Stimulated activated CD4-positive, alpha-beta T cell treated with anti-CD3 and anti-CD28 coated beads, Interleukin-15, amount 100 ng/mL, for 24 hours (primary cell): ENCODE data around the gene NXNL1.

Experiments
- DNase-seq: peaks from one replicate; pipeline ENCODE4 v3.0.0-alpha.2; 2020

Gene NXNL1

DNA sequence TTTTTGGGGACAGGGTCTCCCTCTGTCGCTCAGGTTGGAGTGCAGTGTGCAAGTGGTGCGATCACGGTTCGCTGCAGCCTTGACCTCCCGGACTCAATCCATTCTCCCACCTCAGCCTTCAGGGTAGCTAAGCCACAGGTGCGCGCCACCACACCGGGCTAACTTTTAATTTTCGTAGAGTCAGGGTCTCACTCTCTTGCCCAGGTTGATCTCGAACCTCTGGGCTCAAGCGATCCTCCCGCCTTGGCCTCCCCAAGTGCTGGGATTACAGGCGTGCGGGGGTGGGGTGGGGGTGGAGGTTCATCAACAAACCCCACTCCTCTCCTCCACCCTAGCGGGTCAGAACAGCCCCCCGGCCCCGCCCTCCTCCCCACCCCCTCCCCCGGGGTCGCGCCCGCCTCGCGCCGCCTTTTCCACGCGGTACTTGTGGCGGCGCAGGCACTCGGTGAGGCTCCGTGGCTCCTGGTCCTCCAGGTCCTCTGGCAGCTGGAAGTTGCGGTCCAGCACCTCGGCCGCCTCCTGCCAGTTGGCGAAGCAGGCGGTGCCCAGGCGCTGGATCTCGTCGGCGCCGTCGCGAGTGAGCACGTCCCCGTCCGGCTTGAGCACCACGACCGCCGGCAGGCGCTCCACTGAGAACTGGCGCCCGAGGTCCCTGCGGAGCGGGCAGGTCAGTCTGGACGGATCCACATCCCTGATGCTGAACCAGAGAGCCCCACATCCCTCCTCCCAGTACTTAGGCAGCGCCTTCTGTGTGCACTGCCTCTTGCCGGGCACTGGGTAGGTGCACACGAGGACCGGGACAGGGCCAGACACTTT, 5.2 kb downstream of the NXNL1 start:
- DNase-seq, result no peak

DNA sequence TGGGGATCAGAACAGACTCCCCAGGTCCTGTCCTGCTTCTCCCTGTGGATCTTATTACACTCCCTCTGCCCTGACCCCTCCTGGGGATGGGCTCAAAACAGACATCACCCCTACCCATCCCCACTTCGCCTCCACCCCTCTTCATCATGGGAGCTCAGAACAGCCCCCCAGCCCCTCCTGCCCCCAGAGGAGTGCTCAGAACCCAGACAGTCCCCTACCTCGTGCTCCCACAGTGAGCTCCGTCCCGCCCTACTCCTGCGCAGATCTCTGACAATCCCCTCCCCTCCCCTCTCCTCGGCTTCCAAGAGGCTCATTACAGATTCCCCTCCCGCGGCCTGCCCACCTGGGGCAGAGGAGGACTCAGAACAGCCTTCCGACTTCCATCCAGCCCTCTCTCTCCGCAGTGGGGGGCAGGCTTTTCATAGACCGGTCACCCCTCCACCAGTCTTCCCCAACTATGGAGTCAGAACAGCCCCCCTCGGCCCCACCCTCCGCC, 6.1 kb downstream of the NXNL1 start:
- no peak for DNase-seq

DNA sequence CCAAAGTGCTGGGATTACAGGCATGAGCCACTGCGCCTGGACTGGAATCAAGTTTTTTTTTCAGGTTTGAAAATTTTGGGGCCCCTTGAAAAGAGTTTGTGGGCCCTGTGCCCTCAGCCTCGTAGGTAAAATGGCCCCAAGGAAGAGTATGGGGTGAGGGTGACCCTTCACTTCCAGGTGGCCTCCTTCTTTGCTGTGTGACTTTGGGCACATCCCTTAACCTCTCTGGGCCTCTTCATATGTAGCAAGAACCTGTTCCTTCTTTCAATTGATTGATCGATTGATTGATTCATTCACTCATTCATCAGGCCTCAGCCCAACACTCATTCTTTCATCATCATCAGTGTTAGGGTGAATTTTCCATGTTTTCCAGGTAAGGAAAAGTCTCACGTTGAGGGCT, 8.9 kb downstream of the NXNL1 start:
- DNase-seq, result no peak

DNA sequence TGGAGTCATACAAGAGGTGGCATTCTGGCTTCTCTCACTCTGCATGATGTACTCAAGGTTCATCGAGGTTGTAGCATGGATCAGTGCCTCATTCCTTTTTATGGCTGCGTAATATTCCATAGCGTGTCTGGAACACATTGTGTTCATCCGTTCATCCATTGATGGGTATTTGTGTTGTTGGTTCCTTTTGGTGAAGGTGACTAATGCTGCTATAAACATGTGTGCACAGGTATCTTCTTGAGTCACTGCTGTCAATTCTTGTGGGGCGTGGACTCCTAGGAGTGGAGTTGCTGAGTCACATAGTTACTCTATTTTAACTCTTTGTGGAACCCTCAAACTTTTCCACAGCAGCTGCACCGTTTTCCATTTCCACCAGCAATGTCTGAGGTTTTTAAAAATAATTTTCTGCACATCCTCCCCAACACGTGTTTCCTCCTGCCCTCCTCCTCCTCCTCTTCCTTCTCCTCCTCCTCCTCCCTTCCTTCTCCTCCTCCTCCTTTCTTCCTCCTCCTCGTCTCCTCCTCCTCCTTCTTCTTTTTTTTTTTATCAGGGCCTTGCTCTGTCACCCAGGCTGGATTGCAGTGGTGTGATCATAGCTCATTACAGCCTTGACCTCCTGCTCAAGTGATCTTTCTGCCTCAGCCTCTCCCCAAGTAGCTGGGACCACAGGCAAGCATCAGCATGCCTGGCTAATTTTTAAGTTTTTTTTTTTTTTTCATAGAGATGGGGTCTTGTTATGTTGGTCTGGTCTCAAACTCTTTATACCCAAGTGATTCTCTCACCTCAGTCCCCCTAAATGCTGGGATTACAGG, 10.3 kb downstream of the NXNL1 start:
- peak; percentile 73 for DNase-seq

DNA sequence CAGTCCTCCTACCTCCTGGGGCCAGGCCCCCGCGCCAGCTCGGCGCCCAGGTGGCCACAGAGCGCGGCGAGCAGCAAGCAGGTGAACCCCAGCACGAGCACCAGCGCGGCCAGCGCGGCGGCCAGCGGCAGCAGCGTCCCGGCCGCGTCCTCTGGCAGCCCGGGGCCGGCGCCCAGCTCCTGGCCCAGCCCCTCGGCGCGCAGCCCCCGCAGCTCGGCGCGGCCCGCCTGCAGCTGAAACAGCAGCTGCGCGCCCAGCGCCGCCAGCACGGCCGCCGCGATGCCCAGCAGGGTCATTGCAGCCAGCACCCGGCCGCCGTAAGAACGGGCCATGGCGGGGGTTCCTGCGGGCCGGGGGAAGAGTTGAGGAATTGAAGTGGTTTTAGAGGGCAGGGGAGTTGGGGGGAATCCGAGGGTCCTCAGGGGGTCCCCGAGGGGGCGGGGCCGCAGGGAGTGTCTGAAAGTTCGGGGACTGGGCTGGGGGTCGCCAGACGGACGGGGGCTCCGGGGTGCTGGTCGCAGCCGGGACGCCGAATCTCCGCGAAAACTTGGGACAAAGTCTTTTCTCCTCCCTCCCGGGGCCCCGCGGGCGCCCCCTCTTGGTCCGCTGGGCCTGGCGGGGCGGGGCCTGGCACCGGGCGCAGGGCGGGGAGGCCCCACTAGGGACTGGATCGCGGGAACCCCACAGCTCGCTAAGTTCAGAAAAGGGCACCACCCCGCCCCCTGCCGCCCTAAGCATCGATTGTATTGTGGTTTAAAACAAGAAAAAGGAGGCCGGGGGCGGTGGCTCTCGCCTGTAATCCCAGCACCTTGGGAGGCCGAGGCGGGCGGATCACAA, 12.4 kb downstream of the NXNL1 start, which contains the start of gene TMEM221:
Gene TMEM221 (minus strand): TSS at position 538 of the 837 bp plus-strand sequence. CDS start 206 bp downstream, at position 332.
- peak; percentile 73 for DNase-seq

DNA sequence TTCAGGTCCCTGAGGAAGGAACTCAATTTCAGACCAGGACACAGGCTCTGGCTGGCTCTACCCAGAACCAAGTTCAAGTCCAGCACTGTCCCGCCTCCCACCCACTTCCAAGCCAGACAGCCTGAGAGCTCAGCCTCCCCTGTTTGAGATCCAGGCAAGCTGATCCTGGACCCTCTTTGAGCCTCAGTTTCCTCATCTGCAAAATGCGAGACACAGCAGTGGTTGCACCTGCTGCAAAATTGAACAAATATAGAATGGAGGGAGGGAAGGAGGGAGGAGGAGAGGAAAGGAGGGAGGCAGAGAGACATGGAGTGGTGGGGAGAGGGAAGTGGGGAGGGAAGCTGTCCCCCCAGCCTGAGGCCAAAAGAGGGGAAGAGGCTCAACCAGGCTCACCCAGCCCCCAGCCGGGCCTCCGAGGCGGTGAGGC, 13.0 kb downstream of the NXNL1 start:
- DNase-seq, result no peak

DNA sequence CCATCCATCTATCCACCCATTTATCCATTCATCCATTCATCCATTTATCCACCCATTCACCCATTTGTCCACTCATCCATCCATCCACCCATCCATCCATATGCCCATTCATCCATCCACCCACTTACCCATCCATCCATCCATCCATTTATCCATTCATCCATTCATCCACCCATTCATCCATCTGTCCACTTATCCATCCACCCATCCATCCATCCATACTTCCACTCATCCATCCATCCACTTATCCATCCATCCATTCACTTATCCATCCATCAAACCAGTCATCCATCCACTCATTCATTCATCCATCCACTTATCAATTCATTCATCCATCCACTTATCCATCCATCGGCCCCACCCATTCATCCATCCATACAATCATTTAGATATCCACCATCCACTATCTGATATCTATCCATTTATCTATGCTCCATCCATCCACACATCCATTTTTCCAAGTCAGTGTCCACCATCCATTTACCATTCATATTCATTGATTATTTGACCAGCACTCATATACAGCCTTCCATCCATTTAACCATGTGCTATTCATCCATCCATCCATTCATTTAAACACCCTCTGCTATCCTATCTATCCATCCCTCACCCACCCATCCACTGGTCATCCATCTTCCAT, 15.1 kb downstream of the NXNL1 start:
- no peak for DNase-seq

DNA sequence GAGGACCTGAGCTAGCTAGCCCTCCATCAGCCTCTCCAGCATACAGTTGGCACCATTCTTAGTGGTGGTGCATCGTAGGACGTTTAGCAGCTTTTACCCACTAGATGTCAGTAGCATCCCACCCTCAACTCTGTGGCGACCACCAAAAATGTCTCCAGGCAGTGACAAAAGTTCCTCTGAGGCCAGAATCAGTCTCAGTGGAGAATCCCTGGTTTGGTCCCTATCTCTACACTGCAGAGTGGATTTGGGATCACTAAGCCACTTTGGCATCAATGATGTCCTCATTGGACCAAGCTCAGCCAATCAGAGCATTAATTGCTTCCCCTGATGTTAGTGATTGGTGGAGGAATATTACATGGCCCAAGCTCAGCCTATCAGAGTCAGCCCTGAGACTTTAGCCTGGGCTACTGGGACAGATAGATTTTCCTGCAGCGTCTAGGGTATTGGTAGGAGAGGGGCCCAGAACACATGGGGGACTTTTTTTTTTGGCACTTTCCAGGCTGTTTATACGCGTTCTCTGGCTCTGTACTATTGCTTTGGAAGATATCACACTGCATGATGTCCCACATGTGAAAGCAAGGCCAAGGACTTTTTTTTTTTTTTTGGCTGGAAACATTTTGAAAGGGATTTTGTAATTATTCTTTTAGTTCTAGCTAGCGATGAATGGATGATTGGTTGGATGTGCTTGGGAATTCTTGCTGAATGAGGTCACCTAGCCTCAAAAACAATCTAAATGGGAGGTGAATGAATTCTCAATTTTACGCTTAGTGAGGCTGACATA, 19.3 kb downstream of the NXNL1 start:
- DNase-seq, result peak; percentile 27

DNA sequence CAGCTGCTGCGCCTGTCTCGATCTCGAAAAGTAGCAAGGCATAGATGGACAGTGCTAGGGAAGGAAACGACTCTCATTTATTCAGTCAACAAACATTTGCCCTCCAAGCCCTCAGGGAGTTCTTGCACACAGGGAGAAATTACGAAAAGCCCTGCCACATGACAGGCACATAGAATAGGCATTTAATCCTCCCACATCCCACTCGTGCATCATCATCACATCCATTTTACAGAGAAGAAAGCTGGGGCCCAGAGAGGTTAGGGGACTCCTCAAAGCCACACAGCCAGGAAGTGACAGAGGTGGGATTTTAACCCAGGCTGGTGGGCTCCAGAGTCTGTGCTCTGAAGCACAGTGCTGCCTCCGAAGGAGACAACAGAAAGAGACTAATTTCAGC, 23.9 kb downstream of the NXNL1 start:
- no peak for DNase-seq

DNA sequence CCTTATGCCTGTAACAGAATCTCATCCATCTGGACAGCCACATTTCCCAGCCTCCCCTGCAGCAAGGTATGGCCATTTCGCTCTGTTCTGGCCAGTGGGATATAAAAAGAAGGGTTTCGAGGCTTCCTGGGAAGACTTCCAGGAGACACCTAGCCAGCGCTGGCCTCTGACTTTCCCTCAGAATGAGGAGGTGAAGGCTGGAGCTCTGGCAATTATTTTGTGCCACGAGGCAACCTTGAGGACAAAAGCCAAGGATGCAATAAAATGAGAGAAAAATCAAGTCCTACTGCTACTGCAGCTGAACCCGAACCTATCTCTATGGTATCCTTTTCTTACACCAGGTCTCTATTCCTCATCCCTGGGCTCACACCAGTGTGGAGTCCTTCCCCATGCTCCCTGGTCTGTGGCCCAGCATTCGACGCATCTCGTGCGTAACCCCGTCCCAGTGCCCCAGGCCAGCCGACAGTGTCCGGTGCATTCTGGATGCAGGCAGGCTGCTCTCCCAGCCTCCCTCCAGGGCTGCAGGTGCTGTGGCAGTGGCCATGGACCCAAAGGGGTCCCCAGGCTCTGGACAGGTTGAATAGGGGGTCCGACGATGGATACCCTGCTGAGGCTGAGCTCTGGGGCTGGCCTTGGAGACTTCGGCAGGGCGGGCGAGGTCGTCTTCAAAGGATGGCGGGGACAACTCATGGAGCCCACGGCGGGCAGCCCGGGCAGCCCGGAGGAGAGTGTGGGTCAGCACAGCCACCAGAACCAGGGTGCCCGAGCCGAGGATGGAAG, 24.4 kb downstream of the NXNL1 start:
- DNase-seq, result no peak

DNA sequence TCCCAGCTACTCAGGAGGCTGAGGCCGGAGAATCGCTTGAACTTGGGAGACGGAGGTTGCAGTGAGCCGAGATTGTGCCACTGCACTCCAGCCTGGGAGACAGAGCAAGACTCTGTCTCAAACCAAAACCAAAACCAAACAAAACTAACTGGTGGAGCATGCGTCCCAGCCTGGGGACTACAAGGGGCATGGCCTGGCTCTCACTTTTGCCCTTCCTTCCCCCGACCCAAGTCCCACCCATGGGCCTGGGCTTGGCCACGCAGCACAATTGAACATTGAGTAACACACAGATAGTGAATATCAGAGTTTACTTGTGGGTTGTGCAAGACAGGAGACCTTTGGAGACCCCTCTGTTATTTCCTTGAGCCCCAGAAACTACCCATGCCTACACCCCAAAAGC, 25.5 kb downstream of the NXNL1 start:
- no peak for DNase-seq

DNA sequence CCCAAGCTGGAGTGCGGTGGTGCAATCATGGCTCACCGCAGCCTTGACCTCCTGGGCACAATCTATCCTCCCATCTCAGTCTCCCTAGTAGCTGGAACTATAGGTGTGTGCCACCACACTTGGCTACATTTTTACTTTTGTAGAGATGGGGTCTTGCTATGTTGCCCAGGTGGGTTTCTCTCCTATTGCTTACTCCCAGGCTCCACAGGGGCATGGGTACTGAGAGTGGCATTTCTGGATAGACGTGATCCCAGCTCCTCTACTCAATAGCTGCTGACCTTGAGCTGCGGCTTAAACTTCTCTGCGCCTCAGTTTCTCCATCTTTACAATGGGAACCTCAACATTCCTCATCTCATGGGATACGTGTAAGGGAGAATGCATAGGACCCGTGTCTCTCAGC, 29.3 kb downstream of the NXNL1 start:
- no peak for DNase-seq

DNA sequence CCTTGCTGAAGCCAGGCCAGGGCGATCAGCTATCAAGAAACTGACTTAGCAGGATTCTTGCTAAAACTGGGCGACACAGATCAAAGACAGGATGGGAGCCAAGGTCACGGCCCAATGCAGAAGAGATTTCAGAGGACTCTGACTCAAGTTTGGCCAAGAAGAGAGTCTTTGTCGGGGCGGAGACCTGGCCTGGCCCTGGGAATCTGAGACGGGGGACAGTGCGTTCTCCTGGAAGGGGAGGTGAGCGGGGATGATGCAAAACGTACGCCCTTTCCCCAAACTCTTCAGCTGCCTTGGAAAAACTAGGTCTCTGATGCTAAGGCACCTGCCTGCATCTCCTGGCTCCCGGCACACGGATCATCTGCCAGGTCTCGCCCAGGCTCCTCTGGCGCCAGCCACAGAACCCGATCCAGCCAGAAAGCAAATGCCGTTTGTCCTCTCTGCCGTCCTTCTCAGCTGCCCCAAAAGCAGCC, 31.0 kb downstream of the NXNL1 start:
- DNase-seq, result no peak

DNA sequence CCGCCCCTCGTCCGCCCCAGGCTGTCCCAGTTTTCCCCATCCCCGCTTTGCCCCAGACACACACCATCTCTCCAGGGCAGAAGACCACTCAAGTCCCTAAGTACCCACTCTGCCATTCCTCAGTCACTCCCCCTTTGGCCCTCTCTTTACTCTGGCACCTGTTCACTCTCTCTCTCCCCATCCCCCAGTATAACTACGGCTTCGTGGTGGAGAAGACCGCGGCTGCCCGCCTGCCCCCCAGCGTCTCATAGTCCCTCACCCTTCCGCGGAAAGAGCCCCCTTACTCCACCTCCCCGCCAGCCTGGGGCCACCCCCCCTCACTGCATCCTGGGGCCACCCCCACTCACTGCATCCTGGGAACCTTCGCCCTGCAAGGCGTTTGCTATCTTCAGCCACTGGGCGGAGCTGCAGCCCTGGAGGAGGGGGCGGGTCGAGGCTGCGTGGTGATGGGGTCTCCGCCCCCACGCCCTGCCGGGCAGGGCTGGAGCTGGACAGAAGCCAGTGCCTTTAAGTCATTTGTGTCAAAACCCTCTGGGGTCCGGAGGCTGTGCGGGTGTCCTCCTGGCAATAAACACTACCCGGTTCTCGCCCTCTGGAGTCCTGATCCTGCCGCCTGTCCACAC, 35.9 kb downstream of the NXNL1 start:
- DNase-seq, result peak; percentile 54

DNA sequence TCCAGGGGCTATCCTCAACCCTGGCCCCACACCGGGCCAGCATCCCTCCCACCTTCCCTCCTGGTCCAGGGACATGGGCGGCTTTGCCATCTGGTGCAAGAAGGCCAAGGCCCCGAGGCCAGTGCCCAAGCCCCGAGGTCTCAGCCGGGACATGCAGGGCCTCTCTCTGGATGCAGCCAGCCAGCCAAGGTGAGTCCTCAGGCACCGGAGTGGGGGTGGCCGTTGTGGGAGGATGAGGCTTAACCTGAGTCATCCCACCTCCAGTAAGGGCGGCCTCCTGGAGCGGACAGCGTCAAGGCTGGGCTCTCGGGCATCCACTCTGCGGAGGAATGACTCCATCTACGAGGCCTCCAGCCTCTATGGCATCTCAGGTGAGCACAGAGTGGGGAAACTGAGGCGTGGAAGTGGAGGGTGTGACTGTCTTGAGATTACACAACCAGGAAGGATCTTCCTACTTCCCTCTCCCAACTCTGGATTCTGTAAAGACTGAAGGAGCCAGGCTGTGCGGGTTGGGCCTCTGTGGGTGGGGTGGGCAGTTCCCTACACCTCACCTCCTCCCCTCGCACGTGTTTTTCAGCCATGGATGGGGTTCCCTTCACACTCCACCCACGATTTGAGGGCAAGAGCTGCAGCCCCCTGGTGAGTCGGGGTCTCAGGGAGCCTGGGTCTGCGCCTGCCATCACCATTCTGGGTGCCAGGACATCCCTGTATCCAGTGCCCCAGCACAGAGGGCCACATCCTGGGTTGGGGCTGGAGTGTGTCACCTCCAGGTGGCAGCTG, 37.1 kb downstream of the NXNL1 start:
- no peak for DNase-seq

DNA sequence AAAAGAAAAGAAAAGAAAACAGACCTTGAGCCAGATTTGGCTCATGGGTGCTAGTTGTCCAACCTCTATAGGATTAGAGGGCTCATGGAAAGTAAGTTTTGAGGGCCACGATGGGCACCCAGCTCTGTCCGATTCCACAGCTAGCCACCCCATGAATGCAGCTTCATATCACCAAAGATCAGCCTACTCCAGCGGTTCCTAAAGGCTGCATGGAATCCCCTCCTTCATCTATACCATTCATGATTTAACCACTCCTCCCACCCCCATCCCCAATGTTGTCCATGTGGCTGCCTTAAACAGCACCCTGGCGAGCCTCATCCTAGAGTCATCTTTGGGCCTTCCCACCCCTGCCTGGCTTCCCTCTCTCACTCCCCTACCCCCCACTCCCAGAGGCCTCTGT, 38.8 kb downstream of the NXNL1 start:
- DNase-seq, result no peak

DNA sequence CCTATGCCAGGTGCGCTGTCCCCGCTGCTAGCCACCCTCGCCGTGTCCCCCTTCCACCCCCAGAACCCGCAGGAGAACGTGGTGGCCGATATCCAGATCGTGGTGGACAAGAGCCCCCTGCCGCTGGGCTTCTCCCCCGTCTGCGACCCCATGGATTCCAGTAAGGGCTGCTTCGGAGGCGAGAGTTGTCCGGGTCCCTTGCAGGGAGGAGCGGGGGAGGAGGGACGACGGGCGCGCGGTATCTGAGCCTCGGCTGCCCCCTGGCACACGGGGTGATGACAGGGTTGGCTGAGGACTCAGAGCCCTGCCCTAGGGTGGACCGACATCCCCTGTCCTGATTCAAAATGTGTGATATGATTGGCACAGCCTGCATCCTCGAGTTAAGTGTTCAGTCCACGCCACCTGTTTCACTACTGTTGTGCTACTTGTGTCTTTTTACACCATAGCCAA, 40.2 kb downstream of the NXNL1 start:
- DNase-seq, result peak; percentile 52

DNA sequence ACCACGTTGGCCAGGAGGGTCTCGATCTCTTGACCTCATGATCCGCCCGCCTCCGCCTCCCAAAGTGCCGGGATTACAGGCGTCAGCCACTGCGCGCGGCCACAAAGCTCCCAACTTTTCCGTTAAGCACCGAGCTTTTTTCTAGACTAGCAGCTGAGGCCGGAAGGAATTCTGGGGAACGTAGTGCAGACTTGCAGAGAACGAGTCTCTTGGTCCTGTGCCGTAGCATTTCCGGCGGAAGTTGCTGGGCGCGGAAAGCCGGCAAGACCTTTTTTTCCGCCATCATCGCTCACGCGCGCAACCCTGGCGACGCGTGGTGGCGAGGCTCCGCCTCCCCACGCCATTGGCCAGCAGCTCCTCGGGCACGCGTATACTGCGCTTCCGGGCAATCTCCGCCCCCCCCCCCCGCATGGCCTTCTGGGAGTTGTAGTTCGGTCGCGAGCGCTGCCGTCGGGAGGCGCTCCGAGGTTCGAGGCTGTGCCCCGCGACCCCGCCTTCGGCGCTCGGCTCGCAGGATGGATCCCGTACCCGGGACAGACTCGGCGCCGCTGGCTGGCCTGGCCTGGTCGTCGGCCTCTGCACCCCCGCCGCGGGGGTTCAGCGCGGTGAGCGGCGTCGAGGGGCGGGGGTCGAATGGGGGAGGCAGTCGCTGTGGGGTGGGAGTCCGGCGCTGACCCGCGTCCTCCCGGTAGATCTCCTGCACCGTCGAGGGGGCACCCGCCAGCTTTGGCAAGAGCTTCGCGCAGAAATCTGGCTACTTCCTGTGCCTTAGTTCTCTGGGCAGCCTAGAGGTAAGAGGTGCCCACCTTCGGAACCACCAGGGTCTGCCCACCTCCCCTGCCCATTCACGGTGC, 40.9 kb downstream of the NXNL1 start, which contains the start of gene MVB12A:
Gene MVB12A (plus strand): TSS at position 427 of the 854 bp plus-strand sequence. CDS start 89 bp downstream, at position 516.
- peak; percentile 97 for DNase-seq
